LNCaP clone FGC (cell line): Measurements from ENCODE around the gene ITPK1.

Source experiments
- DNase-seq: peaks from one replicate; pipeline ENCODE4 v3.0.0-alpha.2; 2011; ENCODE audit warnings: low read depth
- H3K4me3 ChIP-seq: 2 replicates; pipeline ENCODE4 v1.5.1; 2011; ENCODE audit warnings: mild to moderate bottlenecking, low read depth, low read length, control low read depth
- TF ChIP-seq, protein P1 (sequence below): IDR thresholded peaks from 2 replicates; pipeline ENCODE4 v1.5.1; 2012; ENCODE audit warnings: mild to moderate bottlenecking; ENCODE audit not compliant: control insufficient read depth, insufficient read depth; ENCODE audit errors: extremely low read depth

The ITPK1 gene

DNA sequence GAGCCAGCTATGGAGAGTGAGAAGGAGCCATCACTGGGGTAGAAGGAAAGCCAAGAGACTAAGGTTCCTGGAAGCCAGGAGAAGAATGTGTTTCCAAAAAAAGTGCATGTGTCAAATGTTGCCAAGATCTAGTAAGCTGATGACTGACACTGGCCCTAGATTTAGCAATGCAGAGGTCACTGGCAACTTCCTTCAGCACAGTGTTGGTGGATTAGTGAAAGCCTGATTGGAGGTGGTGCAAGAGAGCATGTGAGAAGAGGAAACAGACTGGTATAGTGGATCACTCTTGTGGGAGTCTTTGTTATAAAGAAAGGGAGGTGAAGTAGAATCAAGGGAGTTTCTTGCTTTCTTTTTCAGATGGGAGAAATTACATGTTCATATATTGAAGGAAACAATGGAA, 226.8 kb downstream of the ITPK1 start:
- H3K4me3 ChIP-seq = no peak overlapping the region
- DNase-seq = no peak
- TF ChIP-seq, protein P1, sequence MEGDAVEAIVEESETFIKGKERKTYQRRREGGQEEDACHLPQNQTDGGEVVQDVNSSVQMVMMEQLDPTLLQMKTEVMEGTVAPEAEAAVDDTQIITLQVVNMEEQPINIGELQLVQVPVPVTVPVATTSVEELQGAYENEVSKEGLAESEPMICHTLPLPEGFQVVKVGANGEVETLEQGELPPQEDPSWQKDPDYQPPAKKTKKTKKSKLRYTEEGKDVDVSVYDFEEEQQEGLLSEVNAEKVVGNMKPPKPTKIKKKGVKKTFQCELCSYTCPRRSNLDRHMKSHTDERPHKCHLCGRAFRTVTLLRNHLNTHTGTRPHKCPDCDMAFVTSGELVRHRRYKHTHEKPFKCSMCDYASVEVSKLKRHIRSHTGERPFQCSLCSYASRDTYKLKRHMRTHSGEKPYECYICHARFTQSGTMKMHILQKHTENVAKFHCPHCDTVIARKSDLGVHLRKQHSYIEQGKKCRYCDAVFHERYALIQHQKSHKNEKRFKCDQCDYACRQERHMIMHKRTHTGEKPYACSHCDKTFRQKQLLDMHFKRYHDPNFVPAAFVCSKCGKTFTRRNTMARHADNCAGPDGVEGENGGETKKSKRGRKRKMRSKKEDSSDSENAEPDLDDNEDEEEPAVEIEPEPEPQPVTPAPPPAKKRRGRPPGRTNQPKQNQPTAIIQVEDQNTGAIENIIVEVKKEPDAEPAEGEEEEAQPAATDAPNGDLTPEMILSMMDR = no peak

DNA sequence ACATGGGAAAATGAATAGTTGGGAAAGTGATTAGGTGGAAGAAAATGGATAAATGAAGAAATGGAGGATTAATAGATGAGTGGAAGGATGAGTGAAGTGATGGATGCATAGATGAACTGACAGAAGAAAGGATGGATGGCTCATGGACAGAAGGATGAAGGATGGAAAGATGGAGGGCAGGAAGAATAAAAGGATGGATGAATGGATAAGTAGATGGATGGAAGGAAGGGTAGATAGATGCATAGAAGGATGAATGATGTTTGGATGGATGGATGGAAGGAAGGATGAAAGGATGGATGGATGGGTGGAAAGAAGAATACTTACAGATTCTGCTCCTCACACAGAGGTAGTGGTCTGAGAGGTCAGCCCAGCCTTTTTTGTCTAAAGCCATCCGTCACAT, 228.6 kb downstream of the ITPK1 start:
- TF ChIP-seq, protein P1 = no peak
- no peak overlapping the region for H3K4me3 ChIP-seq

More for the DNA sequence above, 228.6 kb downstream of the ITPK1 start:
- no peak for DNase-seq
